Measurements from ENCODE around the gene MAMLD1.

DNA sequence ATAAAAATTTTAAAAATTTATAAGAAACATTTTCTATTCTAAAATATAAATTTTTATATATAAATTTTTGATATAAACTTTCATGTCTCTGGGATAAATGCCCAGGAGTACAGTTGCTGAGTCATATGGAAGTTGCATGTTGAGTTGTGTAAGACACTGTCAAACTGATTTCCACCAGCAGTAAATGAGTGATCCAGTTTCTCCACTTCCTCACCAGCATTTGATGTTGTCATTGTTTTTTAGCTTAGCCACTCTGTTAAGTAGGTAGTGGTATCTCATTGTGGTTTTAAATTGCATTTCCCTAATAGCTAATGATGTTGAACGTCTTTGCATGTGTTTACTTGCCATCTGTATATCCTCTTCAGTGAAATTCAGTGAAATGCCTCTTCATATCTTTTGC, 66.5 kb downstream of the MAMLD1 start:
- TF ChIP-seq POLR2A (IDR thresholded peaks at IDR 0.05), result no peak
- TF ChIP-seq, protein P1, sequence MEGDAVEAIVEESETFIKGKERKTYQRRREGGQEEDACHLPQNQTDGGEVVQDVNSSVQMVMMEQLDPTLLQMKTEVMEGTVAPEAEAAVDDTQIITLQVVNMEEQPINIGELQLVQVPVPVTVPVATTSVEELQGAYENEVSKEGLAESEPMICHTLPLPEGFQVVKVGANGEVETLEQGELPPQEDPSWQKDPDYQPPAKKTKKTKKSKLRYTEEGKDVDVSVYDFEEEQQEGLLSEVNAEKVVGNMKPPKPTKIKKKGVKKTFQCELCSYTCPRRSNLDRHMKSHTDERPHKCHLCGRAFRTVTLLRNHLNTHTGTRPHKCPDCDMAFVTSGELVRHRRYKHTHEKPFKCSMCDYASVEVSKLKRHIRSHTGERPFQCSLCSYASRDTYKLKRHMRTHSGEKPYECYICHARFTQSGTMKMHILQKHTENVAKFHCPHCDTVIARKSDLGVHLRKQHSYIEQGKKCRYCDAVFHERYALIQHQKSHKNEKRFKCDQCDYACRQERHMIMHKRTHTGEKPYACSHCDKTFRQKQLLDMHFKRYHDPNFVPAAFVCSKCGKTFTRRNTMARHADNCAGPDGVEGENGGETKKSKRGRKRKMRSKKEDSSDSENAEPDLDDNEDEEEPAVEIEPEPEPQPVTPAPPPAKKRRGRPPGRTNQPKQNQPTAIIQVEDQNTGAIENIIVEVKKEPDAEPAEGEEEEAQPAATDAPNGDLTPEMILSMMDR (IDR thresholded peaks at IDR 0.05), result no peak
